ENCODE measurements around the gene ALDOA. TPM values are rescaled to one million over a fixed set of nuclear protein-coding genes. Genes with fewer than 3 reads are reported as not detected.
A peak's percentile ranks its signal among the peaks of the same experiment; 100 is the strongest.

The ALDOA gene
- total and polyA plus RNA-seq, 9 of the 15 experiments (the other 6 are each of a cell fraction or from before 2014, with no cell fraction given), result 311 to 2,224 (median 1,293) TPM

DNA sequence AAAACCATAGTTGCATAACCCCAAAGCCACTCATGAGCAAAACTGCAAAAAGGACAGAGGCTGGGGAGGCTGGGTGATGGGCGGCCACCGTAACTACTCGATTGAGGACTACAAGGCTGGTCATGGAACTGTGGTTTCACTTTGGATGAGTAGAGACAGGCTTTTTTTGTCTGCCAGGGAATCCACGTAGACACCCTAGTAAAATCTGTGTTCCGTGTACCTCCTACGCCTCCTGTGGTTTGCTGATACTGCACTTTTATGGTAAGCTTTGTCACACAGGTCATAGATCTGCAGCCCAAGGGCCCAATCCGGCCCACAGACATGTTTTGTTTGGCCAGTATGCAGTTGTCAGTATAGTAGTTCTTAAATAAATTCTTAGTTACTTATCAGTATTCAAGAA is 32.3 kb upstream of the ALDOA start (continued):
- TF ChIP-seq, protein P1, sequence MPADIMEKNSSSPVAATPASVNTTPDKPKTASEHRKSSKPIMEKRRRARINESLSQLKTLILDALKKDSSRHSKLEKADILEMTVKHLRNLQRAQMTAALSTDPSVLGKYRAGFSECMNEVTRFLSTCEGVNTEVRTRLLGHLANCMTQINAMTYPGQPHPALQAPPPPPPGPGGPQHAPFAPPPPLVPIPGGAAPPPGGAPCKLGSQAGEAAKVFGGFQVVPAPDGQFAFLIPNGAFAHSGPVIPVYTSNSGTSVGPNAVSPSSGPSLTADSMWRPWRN (IDR thresholded peaks at IDR 0.05; ENCODE audit: low read depth), result no peak
- no peak for TF ChIP-seq ELF2 (CRISPR knock-in tag; IDR thresholded peaks at IDR 0.05)
- TF ChIP-seq SREBF2 (CRISPR knock-in tag; IDR thresholded peaks at IDR 0.05), result no peak
- TF ChIP-seq HDAC2 (IDR thresholded peaks at IDR 0.05), result peak; percentile 76; the same call in 1 of the 2 replicates
- no peak for TF ChIP-seq RBBP5 (IDR thresholded peaks at IDR 0.05; ENCODE audit: borderline replicate concordance, insufficient read depth, low read length, poor library complexity, severe bottlenecking)
- TF ChIP-seq YBX1 (IDR thresholded peaks at IDR 0.05), result no peak
- TF ChIP-seq ZBTB34 (CRISPR knock-in tag; IDR thresholded peaks at IDR 0.05), result no peak
- TF ChIP-seq HDAC1 (IDR thresholded peaks at IDR 0.05), result peak in 1 of 2 experiments; percentile 77; a peak in 2 of 4 replicates
- peak; percentile 59 for TF ChIP-seq SOX6 (IDR thresholded peaks at IDR 0.05)
- no peak for TF ChIP-seq TAF1 (IDR thresholded peaks at IDR 0.05; ENCODE audit: control insufficient read depth, extremely low read depth, insufficient read depth, low read length, severe bottlenecking)
- peak; percentile 47; the same call in 1 of the 2 replicates for TF ChIP-seq TAL1 (IDR thresholded peaks at IDR 0.05)
- TF ChIP-seq ZNF175 (CRISPR knock-in tag; IDR thresholded peaks at IDR 0.05; ENCODE audit: low read depth), result no peak
- TF ChIP-seq ZSCAN29 (IDR thresholded peaks at IDR 0.05), result no peak
- TF ChIP-seq CBX1 (IDR thresholded peaks at IDR 0.05; ENCODE audit: low read depth), result no peak
- no peak for TF ChIP-seq BDP1 (IDR thresholded peaks at IDR 0.05; ENCODE audit: insufficient read depth, insufficient read length)
- no peak for TF ChIP-seq FOXJ2 (tag; IDR thresholded peaks at IDR 0.05)
- TF ChIP-seq BRCA1 (IDR thresholded peaks at IDR 0.05), result no peak
- no peak for TF ChIP-seq BRCA1 (CRISPR knock-in tag; IDR thresholded peaks at IDR 0.05)
- TF ChIP-seq NFE2 (IDR thresholded peaks at IDR 0.05; ENCODE audit: low read depth), result peak; percentile 58
- TF ChIP-seq JUN (IDR thresholded peaks at IDR 0.05; ENCODE audit: borderline replicate concordance, low read depth, low read length), result no peak
- TF ChIP-seq JUN (CRISPR knock-in tag; IDR thresholded peaks at IDR 0.05; ENCODE audit: borderline replicate concordance), result no peak
- TF ChIP-seq MXI1 (IDR thresholded peaks at IDR 0.05; ENCODE audit: low read depth, low read length), result no peak
- TF ChIP-seq MLX (CRISPR knock-in tag; conservative IDR thresholded peaks at IDR 0.05), result no peak
- TF ChIP-seq, protein P2, sequence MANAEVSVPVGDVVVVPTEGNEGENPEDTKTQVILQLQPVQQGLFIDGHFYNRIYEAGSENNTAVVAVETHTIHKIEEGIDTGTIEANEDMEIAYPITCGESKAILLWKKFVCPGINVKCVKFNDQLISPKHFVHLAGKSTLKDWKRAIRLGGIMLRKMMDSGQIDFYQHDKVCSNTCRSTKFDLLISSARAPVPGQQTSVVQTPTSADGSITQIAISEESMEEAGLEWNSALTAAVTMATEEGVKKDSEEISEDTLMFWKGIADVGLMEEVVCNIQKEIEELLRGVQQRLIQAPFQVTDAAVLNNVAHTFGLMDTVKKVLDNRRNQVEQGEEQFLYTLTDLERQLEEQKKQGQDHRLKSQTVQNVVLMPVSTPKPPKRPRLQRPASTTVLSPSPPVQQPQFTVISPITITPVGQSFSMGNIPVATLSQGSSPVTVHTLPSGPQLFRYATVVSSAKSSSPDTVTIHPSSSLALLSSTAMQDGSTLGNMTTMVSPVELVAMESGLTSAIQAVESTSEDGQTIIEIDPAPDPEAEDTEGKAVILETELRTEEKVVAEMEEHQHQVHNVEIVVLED (CRISPR knock-in tag; IDR thresholded peaks at IDR 0.05), result no peak
- peak; percentile 68 for TF ChIP-seq TCF3 (CRISPR knock-in tag; IDR thresholded peaks at IDR 0.05)

Data from K562 (cell line).